HuH-7.5 (cell line): ENCODE data around the gene MTR.
"Not testable (repeated sequence)": the region's sequence is repeated elsewhere in the genome, so short reads cannot be mapped to it uniquely, and the experiment has no call there.

Experiments used
- DNase-seq: peaks from one replicate; pipeline ENCODE4 v3.0.0; 2011; ENCODE audit warnings: low spot score

MTR gene

DNA sequence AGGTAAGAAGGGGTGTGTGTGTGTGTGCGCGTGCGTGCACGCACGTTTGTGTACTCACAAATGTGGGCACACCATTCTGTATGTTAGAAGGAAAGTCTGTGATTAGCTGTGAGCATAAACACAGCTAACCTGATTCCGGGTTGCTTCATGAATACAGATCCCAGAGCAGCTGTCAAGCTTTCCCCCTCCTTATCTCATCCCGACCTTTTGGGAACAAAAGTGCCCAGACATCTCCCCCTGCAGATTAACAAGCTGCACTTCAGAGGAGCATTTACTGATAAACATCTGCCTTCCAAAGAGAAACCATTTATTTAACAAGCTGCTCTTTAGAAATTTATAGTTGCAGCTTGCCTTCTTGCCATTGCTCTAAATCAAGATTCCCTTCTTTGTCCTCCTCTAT, 112.1 kb downstream of the MTR start:
- no peak for DNase-seq

DNA sequence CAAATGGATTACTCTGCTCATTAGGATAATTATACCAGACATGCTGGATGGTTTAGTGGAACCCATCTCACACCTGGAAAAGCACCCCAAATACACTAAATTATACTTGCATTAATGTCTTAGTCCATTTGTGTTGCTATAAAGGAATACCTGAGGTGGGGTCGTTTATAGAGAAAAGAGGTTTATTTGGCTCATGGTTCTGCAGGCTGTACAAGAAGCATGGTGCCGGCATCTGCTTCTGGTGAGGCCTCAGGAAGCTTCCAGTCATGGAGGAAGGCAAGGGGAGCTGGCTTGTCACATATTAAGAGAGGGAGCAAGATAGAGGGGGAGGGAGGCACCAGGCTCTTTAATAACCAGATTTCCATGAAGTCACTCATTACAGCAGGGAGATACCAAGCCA, 113.6 kb downstream of the MTR start:
- no peak for DNase-seq

DNA sequence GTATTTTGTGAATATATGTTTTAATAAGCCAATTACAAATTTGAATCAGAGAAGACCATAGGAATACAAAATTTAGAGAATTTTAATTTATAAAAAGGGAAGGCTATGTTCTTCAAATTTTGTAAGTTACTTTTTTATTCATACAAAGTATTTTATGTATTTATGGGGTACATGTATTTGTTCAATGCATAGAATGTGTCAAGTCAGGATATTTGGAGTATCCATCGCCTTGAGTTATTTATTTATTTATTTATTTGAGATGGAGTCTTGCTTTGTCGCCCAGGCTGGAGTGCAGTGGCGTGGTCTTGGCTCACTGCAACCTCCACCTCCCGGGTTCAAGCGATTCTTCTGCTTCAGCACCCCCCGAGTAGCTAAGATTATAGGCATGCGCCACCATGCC, 116.0 kb downstream of the MTR start:
- not testable (repeated sequence) for DNase-seq

DNA sequence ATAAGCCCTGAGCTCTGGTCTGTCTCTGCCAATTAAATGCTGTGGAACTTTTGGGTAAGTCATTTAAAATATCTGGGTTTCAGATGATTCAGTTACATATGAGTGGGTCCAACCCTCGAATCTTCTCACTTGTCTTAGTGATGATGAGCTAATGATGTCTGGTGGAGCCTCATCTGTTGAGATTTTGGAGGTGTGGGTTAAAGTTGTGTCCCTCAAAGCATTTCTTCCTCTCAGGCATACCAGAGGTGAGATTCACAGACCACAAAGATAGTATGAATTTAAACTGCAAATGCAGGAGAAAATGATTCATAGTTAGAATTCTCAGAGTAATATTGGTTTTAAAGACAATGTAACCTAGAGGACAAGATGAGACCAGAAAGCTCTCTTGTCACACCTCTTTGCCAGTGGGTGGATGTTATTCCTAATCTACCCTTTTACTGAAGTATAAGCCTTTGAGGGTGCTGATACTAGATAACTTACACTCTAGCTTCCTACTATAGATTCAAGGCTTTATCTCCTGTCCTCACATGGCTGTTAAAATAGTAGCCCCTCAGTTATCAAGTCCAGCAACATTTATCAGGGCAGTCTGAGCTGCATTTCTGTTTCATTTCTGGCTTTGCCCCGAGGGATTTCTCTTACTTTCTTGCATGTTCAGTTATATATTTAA, 118.4 kb downstream of the MTR start:
- no peak for DNase-seq

DNA sequence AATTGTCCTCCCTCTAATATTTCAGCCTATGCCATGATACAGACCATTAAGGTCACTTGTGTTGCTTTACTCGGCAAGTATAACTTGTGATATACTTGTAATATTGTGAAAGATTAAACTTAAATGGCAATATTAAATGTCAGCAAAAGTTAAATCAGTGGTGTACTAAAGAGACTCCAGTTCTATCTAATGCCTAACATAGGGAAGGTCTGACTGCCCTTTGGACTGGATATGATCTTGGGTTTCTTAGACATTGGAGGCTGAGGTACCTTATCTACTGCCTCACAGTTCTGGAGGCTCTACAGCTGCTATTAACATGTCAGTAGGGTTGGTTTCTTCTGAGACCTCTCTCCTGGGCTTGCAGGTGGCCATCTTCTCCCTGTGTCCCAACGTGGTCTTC, 119.3 kb downstream of the MTR start:
- DNase-seq = no peak

DNA sequence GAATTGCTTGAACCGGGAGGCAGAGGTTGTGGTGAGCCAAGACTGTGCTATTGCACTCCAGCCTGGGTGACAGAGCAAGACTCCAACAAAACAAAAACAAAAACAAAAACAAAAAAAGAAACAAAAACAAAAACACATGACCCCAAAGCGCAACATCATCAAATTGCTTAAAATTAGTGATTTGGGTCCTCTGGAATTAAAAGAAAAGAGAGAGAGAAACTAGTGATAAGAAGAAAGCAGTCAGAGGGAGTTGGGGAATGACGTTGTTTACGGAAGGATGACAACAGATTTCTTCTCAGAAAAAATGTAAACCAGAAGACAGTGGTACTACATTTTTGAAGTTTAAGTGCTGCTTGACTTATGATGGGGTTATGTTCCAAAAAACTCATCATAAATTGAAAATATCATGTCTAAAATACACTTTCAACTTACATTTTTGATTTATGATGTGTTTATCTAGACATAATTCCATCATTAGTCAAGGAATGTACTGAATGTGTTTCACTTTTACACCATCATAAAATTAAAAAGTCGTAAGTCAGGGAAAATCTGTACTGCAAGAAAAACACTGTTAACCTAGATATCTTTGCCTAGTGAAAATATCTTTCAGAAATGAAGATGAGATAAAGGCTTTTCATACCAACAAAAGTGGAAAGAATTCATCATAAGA, 121.2 kb downstream of the MTR start:
- no peak for DNase-seq

DNA sequence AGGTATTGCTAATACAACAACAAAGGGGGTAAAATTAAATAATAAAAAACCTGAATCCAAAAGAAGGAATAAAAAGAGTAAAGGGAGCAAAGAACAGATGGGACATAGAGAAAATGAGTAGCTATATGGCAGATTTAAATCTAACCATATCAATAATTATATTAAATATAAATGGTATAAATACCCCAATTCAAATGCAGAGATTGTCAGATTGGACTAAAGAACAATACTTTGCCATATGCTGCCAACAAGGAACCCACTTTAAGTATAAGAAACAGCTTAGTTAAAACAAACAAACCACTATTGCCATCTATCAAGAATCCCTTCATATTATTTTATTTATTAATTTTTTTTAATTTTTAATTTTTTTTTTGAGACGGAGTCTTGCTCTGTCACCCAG, 122.4 kb downstream of the MTR start:
- DNase-seq = no peak

DNA sequence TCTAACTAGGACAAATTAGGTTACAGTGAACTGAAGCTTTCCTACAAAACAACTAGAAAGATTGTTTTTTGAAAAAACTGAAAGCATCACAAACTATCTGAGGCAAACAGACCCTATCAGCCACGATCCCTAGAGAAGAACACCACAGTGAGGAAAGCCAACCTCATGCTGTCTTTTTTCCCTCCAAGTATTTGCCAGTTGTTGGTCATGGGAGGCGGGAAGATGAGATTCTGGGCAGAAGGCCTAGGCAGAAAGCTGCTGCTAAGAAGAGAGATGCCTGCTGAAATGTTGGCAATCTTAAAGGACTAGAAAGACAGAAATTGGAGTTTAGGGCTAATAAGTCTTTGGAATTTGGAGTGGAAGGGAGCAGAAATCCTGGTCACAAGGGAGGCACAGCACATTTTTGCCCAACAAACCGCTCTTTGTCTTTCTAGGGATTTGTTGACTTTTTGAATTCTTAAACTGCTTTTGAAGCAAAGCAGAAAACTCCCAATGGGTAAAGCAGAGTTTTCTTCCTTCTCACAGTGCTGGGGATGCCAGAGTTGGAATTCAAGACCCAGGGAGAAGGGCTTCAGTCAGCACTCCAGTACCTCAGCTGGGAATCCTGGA, 125.3 kb downstream of the MTR start:
- DNase-seq = no peak

DNA sequence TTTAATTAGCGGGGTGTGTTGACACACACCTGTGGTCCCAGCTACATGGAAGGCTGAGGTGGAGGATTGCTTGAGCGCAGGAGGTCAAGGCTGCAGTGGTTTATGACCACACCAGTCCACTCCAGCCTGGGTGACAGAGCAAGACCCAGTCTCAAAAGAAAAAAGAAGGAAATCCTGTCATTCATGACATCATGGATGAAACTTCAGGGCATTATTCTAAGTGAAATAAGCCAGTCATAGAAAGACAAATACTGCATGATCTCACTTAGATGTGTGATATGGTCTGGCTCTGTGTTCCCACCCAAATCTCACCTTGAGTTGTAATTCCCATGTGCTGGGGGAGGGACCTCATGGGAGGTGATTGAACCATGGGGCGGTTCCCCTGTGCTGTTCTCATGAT, 126.5 kb downstream of the MTR start:
- DNase-seq = no peak

DNA sequence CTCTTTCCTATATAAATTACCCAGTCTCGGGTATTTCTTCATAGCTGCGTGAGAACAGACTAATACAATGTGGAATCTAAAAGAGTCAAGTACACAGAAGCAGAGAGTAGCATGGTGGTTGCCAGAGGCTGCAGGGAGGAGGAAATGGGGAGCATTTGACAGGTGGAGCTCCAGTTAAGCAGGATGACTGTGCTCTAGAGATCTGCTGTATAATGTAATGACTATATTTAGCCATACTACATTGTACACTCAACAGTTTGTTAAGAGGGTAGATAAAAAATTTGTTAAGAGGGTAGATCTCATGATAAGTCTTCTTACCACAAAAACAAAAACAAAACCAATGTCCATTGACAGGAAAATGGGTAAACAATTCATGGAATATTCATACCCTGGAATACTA, 127.1 kb downstream of the MTR start:
- DNase-seq = no peak

DNA sequence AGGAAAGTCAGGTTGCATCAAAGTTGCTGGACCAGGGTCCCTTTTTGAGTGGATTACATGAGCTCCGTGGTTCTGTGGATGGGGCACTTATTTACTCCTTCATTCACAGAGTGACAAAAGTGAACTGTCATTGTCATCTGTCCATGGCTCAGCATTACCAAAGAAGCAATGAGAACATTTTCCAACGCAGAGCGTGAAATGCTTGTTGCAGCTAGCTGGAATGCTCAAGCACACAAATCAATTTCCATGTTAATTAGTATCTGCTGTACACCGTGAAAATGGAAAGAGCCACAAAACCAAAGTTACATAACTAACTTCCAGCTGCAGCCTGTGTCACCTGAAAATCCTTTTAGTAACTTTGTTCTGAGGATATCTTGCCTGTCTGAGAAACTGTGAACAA, 130.3 kb downstream of the MTR start:
- no peak for DNase-seq

DNA sequence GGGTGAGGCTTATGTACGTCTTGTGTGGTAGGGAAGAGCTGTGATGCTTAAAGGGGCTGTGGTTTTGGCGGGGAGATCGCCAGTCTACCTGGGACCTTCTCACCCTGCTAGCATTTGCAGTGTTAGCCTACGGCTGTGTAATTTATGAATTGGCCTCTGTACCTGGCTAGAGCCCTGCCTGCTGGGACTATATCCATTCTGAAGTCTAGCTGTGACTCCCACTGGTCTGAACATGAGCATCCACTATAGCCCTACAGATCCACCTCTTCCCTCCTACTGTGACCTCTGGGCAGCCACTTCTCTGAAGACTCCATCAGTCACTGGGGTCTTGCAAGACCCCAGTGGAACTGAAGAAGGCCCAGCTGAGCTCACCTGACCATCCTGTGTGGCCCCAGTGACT, 135.4 kb downstream of the MTR start:
- DNase-seq = no peak

DNA sequence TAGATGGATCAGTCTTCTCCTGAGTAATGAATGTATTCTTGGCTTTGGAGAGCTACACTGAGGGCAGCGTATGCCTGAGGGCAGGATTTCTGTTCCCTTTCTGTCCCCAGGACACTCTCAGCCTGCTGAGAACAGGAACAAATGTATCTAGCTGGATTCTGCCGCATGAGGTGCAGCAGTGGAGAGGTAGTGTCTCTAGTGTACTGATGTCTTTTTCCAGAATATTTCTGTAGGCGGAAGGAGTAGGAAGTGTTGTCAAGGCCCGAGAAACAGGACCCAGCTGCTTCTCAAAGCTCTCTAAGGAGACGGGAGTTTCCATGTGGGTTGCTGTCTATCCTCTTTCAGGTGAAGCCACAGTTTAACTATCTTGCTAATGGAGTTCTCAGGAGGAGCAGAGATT, 143.7 kb downstream of the MTR start:
- no peak for DNase-seq

DNA sequence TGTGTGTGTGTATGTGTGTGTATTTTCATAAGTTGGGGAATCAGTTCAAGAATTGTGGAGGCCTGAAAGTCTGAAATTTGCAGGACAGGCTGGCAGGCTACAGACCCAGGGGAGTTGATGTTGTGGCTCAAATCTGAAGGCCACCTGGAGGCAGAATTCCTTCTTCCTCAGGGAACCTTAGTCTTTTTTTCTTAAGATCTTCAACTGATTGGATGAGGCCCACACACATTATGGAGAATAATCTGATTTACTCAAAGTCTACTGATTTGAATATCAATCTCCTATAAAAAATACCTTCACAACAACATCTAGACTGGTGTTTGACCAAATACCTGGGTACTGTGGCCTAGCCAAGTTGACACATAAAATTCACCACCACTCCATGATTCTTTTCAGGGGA, 147.3 kb downstream of the MTR start:
- no peak for DNase-seq

DNA sequence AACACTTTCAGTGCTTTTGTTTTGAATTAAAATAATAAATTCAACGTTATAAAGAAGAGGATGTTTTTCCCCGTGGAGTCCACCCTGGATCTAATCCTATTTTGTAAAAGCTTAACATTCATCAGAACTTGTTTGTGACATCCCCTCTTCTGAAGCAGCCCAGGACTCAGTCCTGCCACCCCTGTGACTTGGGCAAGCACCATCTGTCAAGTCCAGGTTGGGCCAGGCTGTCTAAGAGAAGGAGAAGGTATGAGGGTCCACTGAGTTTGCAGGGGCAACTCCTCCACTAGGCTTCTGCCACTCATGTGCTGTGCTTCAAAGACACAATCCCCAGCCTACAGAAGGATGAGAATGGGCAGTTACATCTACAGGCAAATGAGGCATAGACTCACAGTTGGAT, 149.5 kb downstream of the MTR start:
- DNase-seq = no peak

DNA sequence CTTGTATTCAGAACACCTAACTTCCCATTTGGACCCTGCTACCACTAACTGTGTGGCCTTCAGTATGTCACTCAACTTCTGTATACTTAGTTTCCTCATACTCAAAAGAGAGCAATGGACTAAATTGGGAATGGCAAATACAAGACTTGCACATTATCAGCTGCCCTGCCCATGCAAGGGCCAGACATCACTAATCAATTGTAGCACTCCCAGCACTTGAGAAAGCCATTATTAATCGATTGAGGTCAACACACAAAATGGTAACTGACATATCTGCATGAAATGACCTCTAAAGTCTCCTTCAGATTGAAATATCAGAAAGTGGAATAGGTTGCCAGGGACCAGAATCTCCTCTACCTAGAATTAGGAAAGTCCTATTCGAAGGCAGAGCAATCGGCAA, 149.9 kb downstream of the MTR start:
- no peak for DNase-seq

DNA sequence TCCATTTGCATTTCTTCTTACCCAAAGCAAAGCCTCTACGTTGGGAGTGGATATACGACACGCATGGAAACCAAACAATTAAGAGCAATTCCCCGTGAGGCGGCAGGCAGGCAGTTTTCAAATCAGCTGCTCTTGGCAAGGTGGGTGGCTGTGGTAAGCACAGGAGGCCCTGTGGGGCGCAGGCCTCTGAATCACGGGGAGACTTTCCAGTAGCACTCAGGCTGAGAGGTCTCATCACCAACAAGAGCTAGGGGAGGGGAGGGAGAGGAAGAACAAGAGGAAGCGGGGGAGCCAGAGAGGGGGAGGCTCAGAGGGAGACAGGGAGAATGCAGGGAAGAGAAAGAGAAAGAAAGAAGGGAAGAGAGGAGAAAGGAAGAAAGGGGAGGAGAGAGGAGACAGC, 152.7 kb downstream of the MTR start:
- DNase-seq = no peak

DNA sequence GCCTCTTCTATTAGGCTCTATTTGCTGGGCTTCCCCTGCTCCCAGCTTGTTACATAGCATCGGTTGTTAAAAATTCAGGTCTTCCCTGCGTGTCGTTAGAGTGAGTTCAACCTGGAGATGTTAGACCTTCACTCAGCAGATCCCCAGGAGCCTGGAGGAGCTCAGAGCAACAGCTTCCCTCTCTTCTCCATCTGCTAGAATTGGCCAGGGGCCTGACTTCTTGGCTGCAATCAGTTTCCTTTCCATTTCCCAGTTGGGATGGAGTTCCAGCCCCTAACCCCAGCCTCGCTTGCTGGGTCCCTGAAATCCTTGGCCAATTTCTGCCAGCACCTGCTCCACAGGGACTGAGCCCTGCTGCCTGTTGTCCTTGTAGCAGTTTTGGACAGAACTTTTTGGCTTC, 153.3 kb downstream of the MTR start:
- DNase-seq = no peak

DNA sequence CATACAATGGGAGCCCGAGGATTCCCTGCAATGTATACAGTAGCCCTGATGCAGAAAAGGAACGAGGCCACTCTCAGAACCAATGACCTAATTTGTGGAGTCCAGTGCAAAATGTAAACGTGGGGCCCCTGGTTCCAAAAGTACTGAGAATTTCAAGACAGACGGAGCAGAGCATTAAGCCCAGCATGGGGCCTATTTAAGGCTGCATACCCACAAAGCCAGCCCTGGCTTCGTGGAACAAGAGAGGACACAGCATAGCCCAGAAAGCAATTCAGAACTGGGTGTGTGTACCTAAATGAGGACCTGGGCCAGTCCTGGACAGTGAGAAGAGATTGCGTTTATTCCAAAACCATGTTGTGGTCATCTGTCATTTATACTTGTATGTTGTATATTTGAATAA, 153.9 kb downstream of the MTR start:
- DNase-seq = no peak

DNA sequence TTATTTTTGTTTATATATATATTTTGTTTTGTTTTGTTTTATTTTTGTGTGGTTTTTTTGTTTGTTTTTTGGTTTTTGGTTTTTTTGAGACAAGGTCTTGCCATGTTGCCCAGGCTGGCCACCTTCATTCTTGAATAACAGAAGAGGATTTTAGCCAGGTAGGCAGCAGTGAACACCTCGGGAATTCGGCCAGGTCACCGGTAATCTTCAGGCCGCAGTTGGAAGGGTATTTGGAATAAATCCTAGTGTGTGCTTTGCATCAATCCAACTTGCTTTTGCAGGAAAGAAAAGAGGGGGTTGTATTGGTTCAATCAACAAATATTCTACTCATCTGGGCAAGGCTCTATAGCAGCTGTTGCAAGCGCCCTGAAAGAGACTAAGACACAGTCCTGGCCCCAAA, 155.3 kb downstream of the MTR start:
- DNase-seq = no peak

DNA sequence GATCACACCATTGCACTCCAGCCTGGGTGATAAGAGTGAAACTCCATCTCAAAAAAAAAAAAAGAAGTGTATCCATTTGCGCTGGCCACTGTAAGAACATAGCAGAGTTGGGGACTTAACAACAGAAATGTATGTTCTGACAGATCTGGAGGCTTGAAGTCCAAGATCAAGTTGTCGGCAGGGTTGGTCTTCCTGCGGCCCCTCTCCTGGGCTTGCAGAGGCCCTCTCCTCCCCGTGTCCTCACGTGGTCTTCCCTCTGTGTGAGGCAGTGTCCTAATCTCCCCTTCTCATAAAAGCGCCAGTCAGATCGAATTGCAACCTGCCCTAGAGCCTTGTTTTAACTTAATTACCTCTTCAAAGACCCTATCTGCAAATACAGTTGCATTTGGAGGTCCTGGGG, 156.6 kb downstream of the MTR start:
- DNase-seq = no peak

DNA sequence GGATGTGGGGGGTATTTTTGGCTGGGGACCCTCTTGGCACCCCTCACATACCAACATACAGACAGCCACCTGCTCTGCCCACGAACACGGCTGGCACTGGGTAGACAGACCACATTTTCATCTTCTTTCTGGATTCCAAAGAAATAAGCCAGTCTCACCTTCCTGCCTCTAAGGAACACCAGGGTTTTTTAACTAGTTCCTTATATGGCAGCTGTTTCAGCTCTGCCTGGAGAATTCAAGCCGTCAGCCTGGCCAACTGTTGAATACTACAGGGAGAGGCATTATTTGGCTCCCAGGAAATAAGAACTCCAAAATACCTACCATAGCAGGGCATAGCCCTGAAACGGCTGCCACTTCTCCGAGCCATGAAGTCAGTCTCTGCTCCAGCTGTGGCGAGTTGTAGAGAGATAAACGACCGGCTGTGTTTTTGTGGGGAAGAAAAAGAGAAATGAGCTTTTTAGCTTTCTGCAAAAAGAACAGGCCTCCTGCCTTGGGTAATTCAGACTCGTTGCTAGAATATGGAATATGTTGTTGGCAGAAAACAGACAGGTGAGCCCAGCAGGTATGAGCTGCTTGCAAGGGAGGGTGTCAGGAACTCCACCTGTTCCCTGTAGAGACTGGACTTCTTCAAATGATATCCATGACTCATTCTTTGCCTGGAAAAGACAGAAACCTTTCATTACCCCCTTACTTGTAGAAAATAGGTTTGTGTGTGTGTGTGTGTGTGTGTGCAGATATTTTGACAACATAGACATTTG, 157.3 kb downstream of the MTR start:
- no peak for DNase-seq

DNA sequence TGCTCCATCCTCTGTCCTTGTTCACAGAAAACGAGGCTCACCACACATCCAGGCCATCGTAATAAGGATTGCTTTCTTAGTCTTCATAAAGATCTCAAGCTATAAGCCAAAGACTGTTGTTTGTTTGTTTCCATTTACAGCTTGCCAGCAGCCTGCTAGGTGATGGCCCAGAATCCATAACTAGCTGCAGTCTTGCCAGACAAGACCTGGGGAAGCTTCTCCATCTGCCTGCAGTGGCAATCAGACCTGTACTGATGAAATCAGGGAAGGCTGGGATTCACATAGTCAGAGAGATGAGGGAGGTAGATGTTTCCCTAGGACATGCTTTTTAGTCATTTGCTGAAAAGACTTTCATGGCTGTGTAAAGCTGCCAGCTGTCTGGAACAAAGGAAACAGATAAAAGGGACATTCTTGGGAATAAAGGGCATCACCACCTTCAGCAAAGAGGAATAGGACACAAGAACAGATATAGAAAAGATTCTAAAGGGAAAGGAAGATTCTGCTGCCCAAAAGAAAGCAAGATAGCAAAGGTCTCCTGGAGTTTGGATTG, 158.1 kb downstream of the MTR start:
- DNase-seq = no peak
